ENCODE data around the gene MATN3. TPM values are rescaled to one million over a fixed set of nuclear protein-coding genes. Genes with fewer than 3 reads are reported as not detected.
A peak's percentile ranks its signal among the peaks of the same experiment; 100 is the strongest.
"Not testable (repeated sequence)": the region's sequence is repeated elsewhere in the genome, so short reads cannot be mapped to it uniquely, and the experiment has no call there.

MATN3 gene
- 0.95 and 1.1 TPM in 2 replicates for total RNA-seq

GRCh38 chr2:20012282-20013125, at the start of gene MATN3:
Gene MATN3, minus strand, starts transcription at chr2:20012668. Its CDS starts 37 bp downstream, at chr2:20012631.
- no peak for DNase-seq (ENCODE audit: low read depth, low spot score)

- DNase-seq (ENCODE audit: low read depth, low spot score) = no peak
Measured at GRCh38 chr2:20061940-20062339, 49.5 kb upstream of the MATN3 start.

- DNase-seq (ENCODE audit: low read depth, low spot score) = no peak
Measured at GRCh38 chr2:20061476-20061875, 49.0 kb upstream of the MATN3 start.

- DNase-seq (ENCODE audit: low read depth, low spot score) = no peak
Measured at GRCh38 chr2:20060106-20060505, 47.6 kb upstream of the MATN3 start.

- no peak for DNase-seq (ENCODE audit: low read depth, low spot score)
Measured at GRCh38 chr2:20057268-20057667, 44.8 kb upstream of the MATN3 start.

GRCh38 chr2:20054931-20055330, 42.5 kb upstream of the MATN3 start:
- no peak for DNase-seq (ENCODE audit: low read depth, low spot score)

GRCh38 chr2:20054119-20054518, 41.7 kb upstream of the MATN3 start:
- no peak for DNase-seq (ENCODE audit: low read depth, low spot score)

- peak; percentile 26 for DNase-seq (ENCODE audit: low read depth, low spot score)
Measured at GRCh38 chr2:20052861-20053281, 40.4 kb upstream of the MATN3 start.

GRCh38 chr2:20052229-20052851, 39.9 kb upstream of the MATN3 start:
- DNase-seq (ENCODE audit: low read depth, low spot score) = no peak

- peak; percentile 99 for DNase-seq (ENCODE audit: low read depth, low spot score)
Measured at GRCh38 chr2:20051532-20052228, 39.2 kb upstream of the MATN3 start, which contains the start of gene LAPTM4A. Gene LAPTM4A, minus strand, starts transcription at chr2:20051628. Its CDS starts 108 bp downstream, at chr2:20051520.

GRCh38 chr2:20050646-20051531, 38.4 kb upstream of the MATN3 start:
- peak; percentile 40 for DNase-seq (ENCODE audit: low read depth, low spot score)

GRCh38 chr2:20050104-20050645, 37.7 kb upstream of the MATN3 start:
- peak; percentile 26 for DNase-seq (ENCODE audit: low read depth, low spot score)

- no peak for DNase-seq (ENCODE audit: low read depth, low spot score)
Measured at GRCh38 chr2:20049637-20050036, 37.2 kb upstream of the MATN3 start.

- DNase-seq (ENCODE audit: low read depth, low spot score) = no peak
Measured at GRCh38 chr2:20048488-20049448, 36.3 kb upstream of the MATN3 start.

GRCh38 chr2:20045712-20046292, 33.3 kb upstream of the MATN3 start:
- not testable (repeated sequence) for DNase-seq (ENCODE audit: low read depth, low spot score)

GRCh38 chr2:20044778-20045177, 32.3 kb upstream of the MATN3 start:
- no peak for DNase-seq (ENCODE audit: low read depth, low spot score)

GRCh38 chr2:20042531-20042930, 30.1 kb upstream of the MATN3 start:
- no peak for DNase-seq (ENCODE audit: low read depth, low spot score)

GRCh38 chr2:20040489-20041172, 28.2 kb upstream of the MATN3 start:
- peak; percentile 24 for DNase-seq (ENCODE audit: low read depth, low spot score)

- DNase-seq (ENCODE audit: low read depth, low spot score) = no peak
Measured at GRCh38 chr2:20037660-20038059, 25.2 kb upstream of the MATN3 start.

Data from pulmonary artery endothelial cell (primary cell).